SK-N-SH (cell line): ENCODE results near the gene FAM209B.

Experiments
- CTCF ChIP-seq: fragments of 200-600 bp; sonication (generic); IDR thresholded peaks from 2 replicates; pipeline ENCODE4 v1.6.1; 2017; ENCODE audit warnings: antibody characterized with exemption, mild to moderate bottlenecking, moderate library complexity
- FOXM1 ChIP-seq: IDR thresholded peaks from 2 replicates; pipeline ENCODE4 v1.4.0; 2012; ENCODE audit warnings: low read depth, mild to moderate bottlenecking
- NRF1 ChIP-seq: IDR thresholded peaks from 2 replicates; pipeline ENCODE4 v1.6.1; 2012; ENCODE audit warnings: low read depth, mild to moderate bottlenecking, low read length
- SMC3 ChIP-seq: IDR thresholded peaks from 2 replicates; pipeline ENCODE4 v1.6.1; 2012; ENCODE audit warnings: low read depth, low read length, improper control_type of control experiment

GRCh38 chr20:56511926-56512325 is 21.1 kb upstream of the FAM209B start:
- TF ChIP-seq SMC3 (no peak), FOXM1 (no peak), NRF1 (no peak), CTCF (no peak)
